PFSK-1 (cell line): ENCODE results near the gene SMYD5.

Source experiments
- FOXP2 ChIP-seq: optimal IDR thresholded peaks from 2 replicates; pipeline ENCODE3; 2011; ENCODE audit warnings: borderline replicate concordance, control low read depth, inconsistent platforms; ENCODE audit not compliant: insufficient read depth; ENCODE audit errors: extremely low read length, extremely low read depth
- POLR2AphosphoS5 ChIP-seq: IDR thresholded peaks from 2 replicates; pipeline ENCODE4 v1.6.1; 2012; ENCODE audit warnings: low read depth, mild to moderate bottlenecking, control low read depth, low read length, moderate library complexity
- REST ChIP-seq, 2 experiments: IDR thresholded peaks; 2 replicates each; pipeline versions ENCODE4 v1.6.1 to v1.8.0; 2011 to 2012; ENCODE audit warnings: low read depth in 2 of 2, low read length in 2 of 2, control low read depth in 1 of 2, inconsistent platforms in 1 of 2, mild to moderate bottlenecking in 1 of 2, moderate library complexity in 1 of 2; ENCODE audit not compliant: insufficient read depth in 1 of 2
- SIN3A ChIP-seq: IDR thresholded peaks from 2 replicates; pipeline ENCODE4 v1.6.1; 2012; ENCODE audit warnings: mild to moderate bottlenecking, low read length, moderate library complexity, borderline replicate concordance; ENCODE audit not compliant: insufficient read depth
- TAF1 ChIP-seq: IDR thresholded peaks from 2 replicates; pipeline ENCODE4 v1.6.1; 2012; ENCODE audit warnings: low read length, control low read depth, borderline replicate concordance; ENCODE audit not compliant: insufficient read depth

The SMYD5 gene

DNA sequence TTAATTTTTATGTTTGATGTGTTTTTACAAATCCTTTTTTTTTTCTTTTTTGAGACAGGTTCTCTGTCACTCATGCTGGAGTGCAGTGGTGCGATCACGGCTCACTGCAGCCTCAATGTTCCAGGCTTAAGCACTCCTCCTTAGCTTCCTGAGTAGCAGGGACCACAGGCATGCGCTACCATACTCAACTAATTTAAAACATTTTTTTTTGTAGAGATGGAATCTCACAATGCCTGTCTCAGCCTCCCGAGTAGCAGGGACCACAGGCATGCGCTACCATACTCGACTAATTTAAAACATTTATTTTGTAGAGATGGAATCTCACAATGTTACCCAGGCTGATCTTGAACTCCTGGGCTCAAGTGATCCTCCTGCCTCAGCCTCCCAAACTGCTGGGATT is 8.4 kb upstream of the SMYD5 start:
- TF ChIP-seq SIN3A (no peak), POLR2AphosphoS5 (no peak), REST (IDR thresholded peaks at IDR 0.05; ENCODE audit: insufficient read depth in 1 of 2, low read depth in 2 of 2, low read length in 2 of 2) (no peak), FOXP2 (no peak), TAF1 (no peak)

- no peak for TF ChIP-seq FOXP2
- no peak for TF ChIP-seq POLR2AphosphoS5
- no peak for TF ChIP-seq SIN3A
- TF ChIP-seq REST (IDR thresholded peaks at IDR 0.05; ENCODE audit: insufficient read depth in 1 of 2, low read depth in 2 of 2, low read length in 2 of 2) = no peak
- no peak for TF ChIP-seq TAF1
These were observed 5.8 kb upstream of the SMYD5 start for GRCh38 chr2:73208258-73208657.

DNA sequence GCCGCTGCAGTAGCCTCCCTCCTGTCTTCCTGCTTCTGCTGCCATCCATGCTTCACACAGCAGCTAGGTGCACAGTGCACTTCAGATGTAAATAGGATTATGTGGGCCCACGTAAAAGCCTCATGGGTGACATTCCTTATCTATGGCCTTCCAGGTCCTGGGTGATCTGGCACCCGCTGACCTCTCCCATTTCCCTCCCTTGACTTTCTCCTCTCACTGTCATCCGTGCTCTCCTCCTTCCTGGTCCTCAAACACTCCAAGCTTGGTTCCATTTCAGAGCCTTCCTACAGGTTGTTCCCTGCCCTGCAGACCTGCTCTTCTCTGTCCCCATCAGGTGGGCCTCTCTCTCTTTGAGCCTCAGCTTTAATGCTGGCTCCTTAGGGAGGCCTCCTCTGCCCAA is 4.0 kb upstream of the SMYD5 start:
- TF ChIP-seq SIN3A (no peak), REST (IDR thresholded peaks at IDR 0.05; ENCODE audit: insufficient read depth in 1 of 2, low read depth in 2 of 2, low read length in 2 of 2) (no peak)

GRCh38 chr2:73210696-73211095 is 3.3 kb upstream of the SMYD5 start:
- TF ChIP-seq SIN3A = no peak
- no peak for TF ChIP-seq FOXP2
- no peak for TF ChIP-seq POLR2AphosphoS5
- no peak for TF ChIP-seq TAF1
- no peak for TF ChIP-seq REST (IDR thresholded peaks at IDR 0.05; ENCODE audit: insufficient read depth in 1 of 2, low read depth in 2 of 2, low read length in 2 of 2)

GRCh38 chr2:73212098-73212447 is 2.0 kb upstream of the SMYD5 start:
- TF ChIP-seq TAF1 = no peak
- TF ChIP-seq SIN3A = no peak
- no peak for TF ChIP-seq REST (IDR thresholded peaks at IDR 0.05; ENCODE audit: insufficient read depth in 1 of 2, low read depth in 2 of 2, low read length in 2 of 2)
- TF ChIP-seq FOXP2 = no peak
- no peak for TF ChIP-seq POLR2AphosphoS5
